Renal cortex interstitium (tissue), 11 donors: Measurements from ENCODE around the gene CRTC1. TPM values are rescaled to one million over a fixed set of nuclear protein-coding genes. Genes with fewer than 3 reads are reported as not detected.

Experiments
- DNase-seq, 11 donors: peaks; one replicate each; pipeline ENCODE4 v3.0.0-alpha.2; 2013; ENCODE audit warnings: low read depth in 9 of 11, low spot score in 4 of 11; ENCODE audit errors: extremely low read depth in 1 of 11
- polyA plus RNA-seq, 3 donors: library from polyadenylated mRNA; unstranded; fragments of 120-200 nt; gene quantifications; one replicate each; pipeline ENCODE4 v1.2.1, GENCODE V29; 2013; ENCODE audit not compliant: insufficient read length in 3 of 3

The CRTC1 gene
- polyA plus RNA-seq, 3 donors: 15.4 to 27.1 (median 22.7) TPM

DNA sequence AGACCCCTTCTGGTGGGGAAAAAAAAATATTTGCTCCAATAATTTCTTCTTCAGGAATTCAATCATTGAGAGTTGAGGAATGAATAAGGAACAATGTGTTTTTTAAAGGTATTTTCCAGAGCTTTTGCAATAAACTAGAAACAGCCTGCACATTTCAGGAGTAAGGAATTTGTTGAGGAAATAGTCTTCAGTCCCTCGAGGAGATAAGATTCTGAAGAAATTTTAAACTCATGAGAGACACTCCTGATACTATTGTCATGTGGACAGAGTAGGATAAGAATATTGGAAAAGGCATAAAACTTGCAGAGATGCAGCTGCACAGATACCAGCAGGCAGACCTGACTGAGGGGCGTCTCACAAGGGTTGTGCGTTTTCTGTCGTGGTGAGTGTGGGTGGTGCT is 71.0 kb downstream of the CRTC1 start:
- DNase-seq: no peak

GRCh38 chr19:18756896-18757295 is 73.4 kb downstream of the CRTC1 start:
- DNase-seq: no peak

- DNase-seq: no peak
Measured at GRCh38 chr19:18759304-18759994, 76.0 kb downstream of the CRTC1 start.

GRCh38 chr19:18759995-18760426 is 76.5 kb downstream of the CRTC1 start:
- DNase-seq: no peak

GRCh38 chr19:18760440-18761383 is 77.2 kb downstream of the CRTC1 start:
- no peak for DNase-seq

GRCh38 chr19:18761531-18762110 is 78.1 kb downstream of the CRTC1 start:
- no peak for DNase-seq

DNA sequence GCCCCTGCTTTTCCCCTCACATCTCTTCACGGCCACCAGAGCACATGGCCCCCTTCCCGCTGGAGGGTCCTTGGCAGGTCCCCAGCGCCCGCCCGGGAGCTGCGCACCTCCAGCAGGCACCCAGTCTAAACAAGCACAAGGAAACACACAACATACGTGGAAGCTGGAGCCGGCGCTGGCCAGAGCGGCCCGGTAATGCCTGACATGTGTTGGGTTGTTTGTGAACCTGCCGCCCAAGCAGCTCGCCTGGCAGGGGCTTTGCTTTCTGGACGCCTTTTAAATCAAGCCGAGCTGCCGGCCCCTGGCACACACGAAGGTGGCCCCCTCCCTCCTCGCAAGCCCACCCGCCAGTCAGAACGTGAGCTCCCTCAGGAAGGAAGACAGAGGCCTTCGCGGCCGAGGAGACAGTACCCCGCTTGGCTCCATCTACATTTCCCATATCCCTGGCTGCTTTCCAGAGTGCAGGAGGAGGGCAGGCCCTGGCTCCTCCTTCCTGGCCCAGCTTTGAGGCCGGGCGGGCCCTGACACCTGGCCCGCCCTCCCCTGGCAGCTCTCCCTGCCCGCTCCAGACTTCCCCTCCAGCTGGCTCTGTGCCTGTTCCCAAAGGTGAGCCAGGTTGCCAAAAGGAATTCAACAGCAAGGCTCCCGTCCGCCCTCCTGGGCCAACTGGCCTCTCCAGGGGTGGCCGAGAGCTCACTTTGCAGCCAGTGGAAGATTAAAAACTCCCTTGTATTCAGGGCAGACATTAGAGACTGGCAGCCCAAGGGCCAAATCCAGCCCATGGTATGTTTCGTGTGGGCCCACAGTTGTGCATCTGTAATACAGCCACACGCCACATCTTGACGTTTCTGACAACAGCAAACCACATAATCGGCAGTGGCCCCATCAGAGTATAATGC is 78.9 kb downstream of the CRTC1 start:
- DNase-seq: peak in 3 of 11 donors; percentile 48 to 60 (median 54)

GRCh38 chr19:18763674-18764590 is 80.5 kb downstream of the CRTC1 start:
- DNase-seq: no peak

DNA sequence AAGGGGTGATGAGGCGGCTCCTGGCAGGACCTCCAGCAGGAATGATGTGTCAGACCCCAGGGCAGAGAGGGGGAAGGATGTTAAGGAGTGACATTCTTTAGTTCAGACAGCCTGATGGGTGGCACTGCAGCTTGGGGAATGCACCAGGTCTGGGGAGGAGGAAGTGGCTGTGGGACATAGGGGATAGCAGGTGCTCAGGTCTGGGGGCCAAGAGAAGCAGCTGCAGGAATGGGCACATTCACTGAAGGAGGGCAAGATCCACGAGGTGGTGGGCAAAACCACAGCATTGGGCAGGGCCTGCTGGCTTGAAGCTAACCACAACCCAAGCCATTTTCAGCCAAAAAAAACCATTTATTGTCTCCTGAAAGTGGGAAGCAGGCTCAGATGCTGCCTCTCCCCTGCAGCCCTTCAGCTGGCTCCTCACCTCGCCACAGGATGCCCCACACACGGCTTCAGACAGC is 81.1 kb downstream of the CRTC1 start:
- DNase-seq: no peak

- no peak for DNase-seq
Measured at GRCh38 chr19:18765224-18765623, 81.7 kb downstream of the CRTC1 start.

DNA sequence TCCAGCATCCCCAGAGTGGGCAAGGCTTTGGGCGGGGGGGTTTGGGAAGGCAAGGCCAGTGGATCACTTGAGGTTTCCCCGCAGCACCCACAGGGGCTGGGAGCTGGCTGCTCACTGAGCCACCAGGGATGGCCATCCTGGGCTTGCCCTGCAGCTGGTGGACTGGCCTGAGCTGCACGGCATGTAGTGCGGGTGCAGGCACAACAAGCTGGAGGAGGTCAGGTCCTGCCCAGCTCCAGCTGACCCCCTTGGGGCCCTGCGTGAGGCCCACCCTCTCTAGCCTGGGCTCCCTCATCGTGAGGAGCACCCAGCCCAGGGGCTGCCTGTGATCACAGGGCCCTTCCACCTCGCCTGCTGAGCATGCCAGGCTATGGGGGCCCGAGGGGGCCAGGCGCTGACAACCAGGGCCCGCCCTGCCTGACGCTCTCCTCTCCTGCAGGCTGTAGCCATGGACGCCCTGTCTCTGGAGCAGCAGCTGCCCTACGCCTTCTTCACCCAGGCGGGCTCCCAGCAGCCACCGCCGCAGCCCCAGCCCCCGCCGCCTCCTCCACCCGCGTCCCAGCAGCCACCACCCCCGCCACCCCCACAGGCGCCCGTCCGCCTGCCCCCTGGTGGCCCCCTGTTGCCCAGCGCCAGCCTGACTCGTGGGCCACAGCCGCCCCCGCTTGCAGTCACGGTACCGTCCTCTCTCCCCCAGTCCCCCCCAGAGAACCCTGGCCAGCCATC is 84.7 kb downstream of the CRTC1 start:
- DNase-seq: no peak

DNA sequence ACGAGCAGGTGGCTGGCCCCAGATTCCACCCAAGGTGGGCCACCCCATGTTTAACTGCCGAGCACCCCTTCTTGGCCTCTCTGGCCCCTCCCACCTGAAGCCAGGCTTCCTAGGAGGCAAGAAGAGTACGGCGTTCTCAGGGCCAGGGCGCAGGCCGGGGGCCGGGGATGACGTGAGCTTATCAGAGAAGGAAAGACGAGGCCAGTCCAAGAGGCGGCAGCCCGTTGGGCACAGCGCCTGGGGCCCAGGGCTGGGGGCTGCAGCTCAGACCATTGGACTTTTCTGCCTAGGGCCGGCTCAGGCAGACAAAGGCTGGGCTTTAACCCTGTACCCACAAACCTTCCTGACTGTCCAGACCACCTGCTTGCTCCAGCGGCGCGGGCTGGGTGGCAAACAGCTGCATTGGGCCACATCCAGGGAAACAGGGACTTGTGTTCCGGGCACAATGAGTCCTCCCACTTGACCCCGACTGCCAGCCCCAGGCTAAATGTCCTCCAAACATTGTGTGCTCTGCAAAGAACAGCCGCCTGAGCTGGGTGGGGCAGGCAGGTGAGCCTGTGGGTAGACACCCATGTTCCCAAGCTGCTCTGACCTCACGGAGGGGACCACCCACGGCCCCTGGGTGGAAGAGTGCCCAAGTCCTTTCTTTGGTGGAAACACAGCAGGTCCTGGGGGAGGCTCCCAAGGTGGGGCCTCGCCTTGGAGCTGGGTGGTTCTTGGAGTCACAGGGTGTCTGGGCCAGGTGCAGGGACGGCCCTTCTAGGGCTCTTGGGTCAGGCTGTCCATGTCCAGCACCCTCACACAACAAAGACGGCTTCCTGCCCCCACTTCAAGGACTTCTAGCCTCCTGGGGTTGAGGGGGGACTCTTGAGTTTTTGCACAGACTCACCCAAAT is 85.8 kb downstream of the CRTC1 start:
- DNase-seq: no peak

DNA sequence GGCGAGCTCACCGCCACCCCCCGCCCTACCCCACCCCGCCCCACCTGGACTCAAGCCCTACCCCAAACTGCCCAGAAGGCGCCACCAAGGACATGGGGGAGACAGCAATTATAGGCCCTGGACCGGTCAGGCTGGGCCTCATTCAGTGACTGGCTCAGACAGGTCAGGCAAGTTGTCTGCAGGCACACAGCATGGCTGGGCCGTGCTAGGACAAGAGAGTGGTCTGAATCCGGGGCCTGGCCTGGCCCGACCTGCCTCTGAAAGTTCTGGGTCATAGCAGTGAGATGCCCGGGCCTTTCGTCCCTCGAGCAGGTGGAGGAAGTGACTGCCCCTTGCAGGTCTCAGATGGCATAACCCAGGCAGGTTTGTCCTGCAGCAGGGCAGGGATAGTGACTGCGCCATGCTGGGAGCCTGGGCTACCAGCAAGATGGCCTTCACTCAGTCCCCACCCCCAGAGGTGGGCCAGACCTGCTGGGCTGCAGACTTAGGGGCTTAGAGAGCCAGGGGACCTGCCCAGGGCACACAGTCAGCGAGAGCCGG is 86.6 kb downstream of the CRTC1 start:
- DNase-seq: no peak

DNA sequence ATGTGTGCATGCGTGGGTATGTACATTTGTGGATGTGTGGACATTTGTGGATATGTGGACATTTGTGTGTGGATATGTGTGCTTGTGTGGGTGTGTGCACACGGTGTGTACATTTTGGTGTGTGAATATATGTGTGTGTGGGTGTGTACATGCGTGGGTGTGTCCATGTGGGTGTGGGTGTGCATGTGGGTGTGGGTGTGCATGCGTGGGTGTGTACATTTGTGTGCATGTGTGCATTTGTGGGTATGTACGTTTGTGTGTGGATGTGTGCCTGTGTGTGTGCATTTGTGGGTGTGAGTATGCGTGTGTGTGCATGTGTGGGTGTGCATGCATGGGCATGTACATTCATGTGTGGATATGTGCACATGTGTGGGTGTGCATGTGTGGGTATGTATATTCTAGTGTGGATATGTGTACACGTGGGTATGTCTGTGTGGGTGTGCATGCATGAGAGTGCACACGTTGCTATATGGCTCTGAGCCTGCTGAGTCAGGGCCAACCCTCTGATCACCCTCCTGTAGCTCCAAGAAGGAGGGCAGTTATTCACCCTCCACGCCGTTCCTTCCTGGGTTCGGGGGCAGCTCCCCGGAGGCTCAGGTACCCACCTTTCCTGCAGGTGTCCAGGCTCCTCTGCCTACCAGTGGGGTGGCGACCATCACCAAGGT is 87.3 kb downstream of the CRTC1 start:
- DNase-seq: no peak
